GM12891 (cell line): ENCODE measurements around the gene SLC2A4.

Experiments used
- DNase-seq: peaks from one replicate; pipeline ENCODE4 v3.0.0; 2011; ENCODE audit warnings: low spot score; ENCODE audit not compliant: insufficient read length
- FAIRE-seq: peaks from 2 replicates; lab custom pipeline; 2011; peaks lifted over from hg19 to GRCh38; lab: Jason Lieb, UNC
- PAX5 ChIP-seq: IDR thresholded peaks from 2 replicates; pipeline ENCODE4 v1.6.1; 2011; ENCODE audit warnings: low read length, moderate library complexity, mild to moderate bottlenecking; ENCODE audit not compliant: insufficient read depth, severe bottlenecking
- POLR2A ChIP-seq: IDR thresholded peaks from 2 replicates; pipeline ENCODE4 v1.6.1; 2011; ENCODE audit warnings: low read depth, low read length, control low read depth
- POLR2AphosphoS5 ChIP-seq: IDR thresholded peaks from 2 replicates; pipeline ENCODE4 v1.6.1; 2011; ENCODE audit warnings: low read depth, low read length, control low read depth
- POU2F2 ChIP-seq: IDR thresholded peaks from 2 replicates; pipeline ENCODE4 v1.6.1; 2011; ENCODE audit warnings: low read depth, mild to moderate bottlenecking, control low read depth, low read length, moderate library complexity
- SPI1 ChIP-seq: IDR thresholded peaks from 2 replicates; pipeline ENCODE4 v1.6.1; 2011; ENCODE audit warnings: low read depth, low read length, control low read depth
- TAF1 ChIP-seq: IDR thresholded peaks from 2 replicates; pipeline ENCODE4 v1.6.1; 2011; ENCODE audit warnings: low read depth, low read length, control low read depth

The SLC2A4 gene

GRCh38 chr17:7266784-7267183, 14.7 kb upstream of the SLC2A4 start:
- TF ChIP-seq POLR2AphosphoS5 (no peak), SPI1 (no peak), PAX5 (no peak), POU2F2 (no peak), TAF1 (no peak), POLR2A (no peak)
- no peak for FAIRE-seq
- no peak for DNase-seq

DNA sequence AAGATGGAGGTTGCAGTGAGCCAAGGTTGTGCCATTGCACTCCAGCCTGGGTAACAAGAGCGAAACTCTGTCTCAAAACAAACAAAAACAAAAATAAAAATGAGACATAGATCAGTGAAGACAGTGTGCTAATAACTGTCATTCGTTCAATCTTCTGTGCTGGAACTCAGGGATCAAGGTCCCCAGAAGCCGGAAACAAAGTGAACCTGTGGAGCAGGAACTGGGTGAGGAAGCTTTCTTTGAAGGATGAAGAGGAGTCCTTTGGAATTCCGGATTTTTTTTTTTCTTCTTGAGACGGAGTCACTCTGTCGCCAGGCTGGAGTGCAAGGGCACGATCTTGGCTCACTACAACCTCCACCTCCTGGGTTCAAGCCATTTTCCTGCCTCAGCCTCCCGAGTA, 2.1 kb upstream of the SLC2A4 start:
- FAIRE-seq: no peak
- TF ChIP-seq POLR2AphosphoS5: no peak
- TF ChIP-seq POU2F2: no peak
- TF ChIP-seq PAX5: no peak
- TF ChIP-seq SPI1: no peak
- TF ChIP-seq TAF1: no peak
- no peak for TF ChIP-seq POLR2A
- no peak for DNase-seq

- DNase-seq (peak; percentile 85), FAIRE-seq (peak; percentile 97)
- no peak for TF ChIP-seq POLR2AphosphoS5
- TF ChIP-seq PAX5: peak; percentile 45
Measured at GRCh38 chr17:7280519-7281073, 922 bp upstream of the SLC2A4 start.

GRCh38 chr17:7281953-7282751, 634 bp downstream of the SLC2A4 start:
- DNase-seq (no peak), FAIRE-seq (no peak)
- TF ChIP-seq PAX5: no peak
- TF ChIP-seq POU2F2: no peak
- TF ChIP-seq POLR2AphosphoS5: no peak
- TF ChIP-seq TAF1: no peak

GRCh38 chr17:7282752-7283321, 1.3 kb downstream of the SLC2A4 start:
- DNase-seq (no peak), FAIRE-seq (no peak)
- no peak for TF ChIP-seq TAF1
- no peak for TF ChIP-seq PAX5
- no peak for TF ChIP-seq POLR2AphosphoS5
- TF ChIP-seq POLR2A: no peak
- no peak for TF ChIP-seq SPI1
- no peak for TF ChIP-seq POU2F2

DNA sequence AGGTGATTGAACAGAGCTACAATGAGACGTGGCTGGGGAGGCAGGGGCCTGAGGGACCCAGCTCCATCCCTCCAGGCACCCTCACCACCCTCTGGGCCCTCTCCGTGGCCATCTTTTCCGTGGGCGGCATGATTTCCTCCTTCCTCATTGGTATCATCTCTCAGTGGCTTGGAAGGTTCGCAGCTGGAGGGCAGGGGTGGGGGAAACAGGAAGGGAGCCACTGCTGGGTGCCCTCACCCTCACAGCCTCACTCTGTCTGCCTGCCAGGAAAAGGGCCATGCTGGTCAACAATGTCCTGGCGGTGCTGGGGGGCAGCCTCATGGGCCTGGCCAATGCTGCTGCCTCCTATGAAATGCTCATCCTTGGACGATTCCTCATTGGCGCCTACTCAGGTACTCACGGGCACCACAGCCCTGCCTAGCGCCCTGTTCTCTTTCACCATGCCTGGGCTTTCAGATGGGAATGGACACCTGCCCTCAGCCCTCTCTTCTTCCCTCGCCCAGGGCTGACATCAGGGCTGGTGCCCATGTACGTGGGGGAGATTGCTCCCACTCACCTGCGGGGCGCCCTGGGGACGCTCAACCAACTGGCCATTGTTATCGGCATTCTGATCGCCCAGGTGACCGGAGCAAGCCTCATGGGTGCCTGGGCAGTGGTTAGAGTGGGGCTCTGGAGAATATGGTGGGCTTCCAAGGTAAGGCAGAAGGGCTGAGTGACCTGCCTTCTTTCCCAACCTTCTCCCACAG, 2.1 kb downstream of the SLC2A4 start:
- FAIRE-seq (no peak), DNase-seq (no peak)
- TF ChIP-seq POU2F2 (no peak), PAX5 (no peak), TAF1 (no peak), POLR2A (no peak), POLR2AphosphoS5 (no peak), SPI1 (no peak)

- no peak for FAIRE-seq
- TF ChIP-seq SPI1 (no peak), POLR2A (no peak), TAF1 (no peak), PAX5 (no peak), POLR2AphosphoS5 (no peak), POU2F2 (no peak)
- DNase-seq: no peak
Measured at GRCh38 chr17:7284911-7285310, 3.4 kb downstream of the SLC2A4 start.

DNA sequence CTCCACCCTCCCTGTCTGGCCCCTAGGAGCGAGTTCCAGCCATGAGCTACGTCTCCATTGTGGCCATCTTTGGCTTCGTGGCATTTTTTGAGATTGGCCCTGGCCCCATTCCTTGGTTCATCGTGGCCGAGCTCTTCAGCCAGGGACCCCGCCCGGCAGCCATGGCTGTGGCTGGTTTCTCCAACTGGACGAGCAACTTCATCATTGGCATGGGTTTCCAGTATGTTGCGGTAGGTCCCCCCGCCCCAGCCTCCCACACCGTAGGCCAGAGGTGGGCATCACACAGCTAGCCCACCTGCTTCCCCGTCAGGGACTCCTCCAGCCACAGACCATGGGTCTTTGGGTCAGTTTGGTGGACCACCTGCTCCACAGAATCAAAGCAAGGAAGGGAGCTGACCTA, 4.2 kb downstream of the SLC2A4 start:
- TF ChIP-seq POU2F2 (no peak), POLR2AphosphoS5 (no peak), POLR2A (no peak), TAF1 (no peak), SPI1 (no peak), PAX5 (no peak)
- FAIRE-seq (no peak), DNase-seq (no peak)

DNA sequence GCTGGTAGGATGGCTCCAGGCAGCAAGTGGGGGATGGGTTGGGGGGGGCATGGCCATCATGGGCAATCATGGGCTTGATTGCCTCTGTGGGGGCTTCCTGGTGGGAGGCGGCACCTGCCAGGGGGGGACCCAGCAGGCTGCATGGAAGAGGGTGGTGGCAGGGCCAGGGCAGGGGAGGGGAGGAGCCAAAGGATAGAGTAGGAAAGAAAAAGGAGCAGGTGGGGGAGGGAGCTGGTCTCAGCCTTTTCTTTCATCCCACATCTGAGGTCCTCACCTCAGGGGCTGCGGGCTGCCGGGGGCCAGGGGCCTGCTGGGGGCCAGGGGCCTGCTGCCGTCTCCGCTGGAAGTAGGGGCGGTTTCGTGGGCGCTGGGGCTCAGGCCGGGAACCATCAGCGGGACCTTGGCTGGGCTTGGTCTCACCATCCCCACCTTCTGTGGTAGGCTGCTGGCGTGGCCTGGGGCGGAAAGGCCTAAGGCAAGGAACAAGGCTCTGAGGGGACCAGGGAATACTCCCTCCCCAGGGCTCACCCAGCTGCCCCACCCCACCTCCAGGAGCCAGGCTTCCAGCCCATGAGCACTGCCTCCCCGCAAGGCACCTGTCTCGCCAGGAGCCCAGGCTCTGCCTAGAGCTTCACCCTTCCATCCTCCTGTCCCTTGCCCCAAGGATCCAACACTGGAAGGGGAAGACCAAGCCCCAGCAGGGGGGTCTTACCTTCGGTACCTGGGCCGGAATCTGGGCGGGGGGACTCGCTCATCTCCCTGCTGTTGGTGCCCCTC, 7.9 kb downstream of the SLC2A4 start:
- TF ChIP-seq SPI1: no peak
- no peak for FAIRE-seq
- DNase-seq: no peak

GRCh38 chr17:7290166-7290565, 8.6 kb downstream of the SLC2A4 start:
- DNase-seq (no peak), FAIRE-seq (no peak)
- TF ChIP-seq TAF1 (no peak), POLR2AphosphoS5 (no peak), POLR2A (no peak), POU2F2 (no peak), SPI1 (no peak), PAX5 (no peak)
